Stimulated activated CD4-positive, alpha-beta T cell treated with anti-CD3 and anti-CD28 coated beads, Interleukin-12 subunit alpha, Interleukin-12 subunit beta, amount 100 ng/mL, for 48 hours (primary cell): ENCODE results near the gene NLGN1.

Experiments used
- DNase-seq, 3 donors: peaks; one replicate each; pipeline ENCODE4 v3.0.0-alpha.2; 2020; ENCODE audit warnings: low read depth in 2 of 3, low spot score in 1 of 3

The NLGN1 gene

GRCh38 chr3:173897631-173898030 is 500.1 kb downstream of the NLGN1 start:
- DNase-seq = no peak

- no peak for DNase-seq
These were observed 504.1 kb downstream of the NLGN1 start for GRCh38 chr3:173901649-173902048.

- DNase-seq = no peak
These were observed 504.9 kb downstream of the NLGN1 start for GRCh38 chr3:173902401-173902800.

GRCh38 chr3:173902871-173903270 is 505.3 kb downstream of the NLGN1 start:
- no peak for DNase-seq

- no peak for DNase-seq
These were observed 507.8 kb downstream of the NLGN1 start for GRCh38 chr3:173905381-173905780.

- no peak for DNase-seq
These were observed 513.9 kb downstream of the NLGN1 start for GRCh38 chr3:173911446-173911845.

- no peak for DNase-seq
These were observed 514.6 kb downstream of the NLGN1 start for GRCh38 chr3:173912126-173912525.

- no peak for DNase-seq
These were observed 515.9 kb downstream of the NLGN1 start for GRCh38 chr3:173913397-173913796.

GRCh38 chr3:173913974-173914421 is 516.5 kb downstream of the NLGN1 start:
- DNase-seq = no peak

GRCh38 chr3:173916799-173917198 is 519.3 kb downstream of the NLGN1 start:
- DNase-seq = no peak

GRCh38 chr3:173920386-173920785 is 522.8 kb downstream of the NLGN1 start:
- DNase-seq = no peak

- no peak for DNase-seq
These were observed 524.2 kb downstream of the NLGN1 start for GRCh38 chr3:173921732-173922131.

- no peak for DNase-seq
These were observed 525.7 kb downstream of the NLGN1 start for GRCh38 chr3:173923204-173923603.

GRCh38 chr3:173930251-173930650 is 532.7 kb downstream of the NLGN1 start:
- DNase-seq = no peak

- DNase-seq = no peak
These were observed 535.1 kb downstream of the NLGN1 start for GRCh38 chr3:173932624-173933023.

GRCh38 chr3:173933113-173933512 is 535.6 kb downstream of the NLGN1 start:
- no peak for DNase-seq

GRCh38 chr3:173936316-173936715 is 538.8 kb downstream of the NLGN1 start:
- DNase-seq = no peak

GRCh38 chr3:173938159-173938558 is 540.6 kb downstream of the NLGN1 start:
- no peak for DNase-seq

- no peak for DNase-seq
These were observed 541.1 kb downstream of the NLGN1 start for GRCh38 chr3:173938616-173939015.

- DNase-seq = no peak
These were observed 541.8 kb downstream of the NLGN1 start for GRCh38 chr3:173939331-173939730.

GRCh38 chr3:173943264-173943663 is 545.7 kb downstream of the NLGN1 start:
- no peak for DNase-seq

- no peak for DNase-seq
These were observed 547.6 kb downstream of the NLGN1 start for GRCh38 chr3:173945170-173945569.

- DNase-seq = no peak
These were observed 548.3 kb downstream of the NLGN1 start for GRCh38 chr3:173945806-173946205.

GRCh38 chr3:173954647-173955046 is 557.1 kb downstream of the NLGN1 start:
- no peak for DNase-seq
